ENCODE results near the gene ANO6. TPM values are rescaled to one million over a fixed set of nuclear protein-coding genes. Genes with fewer than 3 reads are reported as not detected.

ANO6 gene
- total RNA-seq, 1 experiment from 2014 or later: 59.3 TPM

GRCh38 chr12:45478931-45479330 lies 263.0 kb downstream of the ANO6 start:
- intact Hi-C loops (cut with micrococcal nuclease; ENCODE audit: unreplicated experiment): no loop called here
- Histone ChIP-seq H3K4me3 (ENCODE audit: low read depth, low read length, poor library complexity, severe bottlenecking) (no peak overlapping the region), H3K27me3 (replicated peaks; ENCODE audit: insufficient read depth, low read depth, low read length, poor library complexity) (no peaks in the 10 kb centered on the region), H3K27ac (ENCODE audit: low read depth, low read length, poor library complexity, severe bottlenecking) (no peak overlapping the region), H3K9me3 (ENCODE audit: low read depth, low read length, poor library complexity, severe bottlenecking) (peaks cover 6% of the 10 kb centered on the region), H3K4me1 (ENCODE audit: insufficient read depth, low read length, poor library complexity, severe bottlenecking) (no peaks in the 10 kb centered on the region), H3K36me3 (ENCODE audit: insufficient read depth, low read length, poor library complexity, severe bottlenecking) (no peaks in the 10 kb centered on the region)
- BruUV-seq (replicated peaks): no TSS peak
- ChIA-PET CTCF (no interaction called here), POLR2A (ENCODE audit: low non-redundant PET) (no interaction called here)
- TF ChIP-seq CTCF (conservative IDR thresholded peaks at IDR 0.05; ENCODE audit: low read depth, low read length): no peak
- no peak for TF ChIP-seq EZH2 (IDR thresholded peaks at IDR 0.05; ENCODE audit: borderline replicate concordance, low read depth, low read length, poor library complexity, severe bottlenecking)
- no peak for DNase-seq (ENCODE audit: low spot score)

- TF ChIP-seq CTCF (conservative IDR thresholded peaks at IDR 0.05; ENCODE audit: low read depth, low read length): no peak
- no peak for TF ChIP-seq EZH2 (IDR thresholded peaks at IDR 0.05; ENCODE audit: borderline replicate concordance, low read depth, low read length, poor library complexity, severe bottlenecking)
- POLR2A ChIA-PET (ENCODE audit: low non-redundant PET): no interaction called here
- BruUV-seq (replicated peaks): no TSS peak
- no peaks in the 10 kb centered on the region for H3K27me3 ChIP-seq (replicated peaks; ENCODE audit: insufficient read depth, low read depth, low read length, poor library complexity)
- intact Hi-C loops (cut with micrococcal nuclease; ENCODE audit: unreplicated experiment): no loop called here
- no peak for DNase-seq (ENCODE audit: low spot score)
- H3K4me1 ChIP-seq (ENCODE audit: insufficient read depth, low read length, poor library complexity, severe bottlenecking): no peaks in the 10 kb centered on the region
- CTCF ChIA-PET: no interaction called here
- H3K4me3 ChIP-seq (ENCODE audit: low read depth, low read length, poor library complexity, severe bottlenecking): no peak overlapping the region
- peaks cover 6% of the 10 kb centered on the region for H3K9me3 ChIP-seq (ENCODE audit: low read depth, low read length, poor library complexity, severe bottlenecking)
- H3K27ac ChIP-seq (ENCODE audit: low read depth, low read length, poor library complexity, severe bottlenecking): no peak overlapping the region
- no peaks in the 10 kb centered on the region for H3K36me3 ChIP-seq (ENCODE audit: insufficient read depth, low read length, poor library complexity, severe bottlenecking)
Observed at GRCh38 chr12:45481746-45482145, 265.9 kb downstream of the ANO6 start.

- no TSS peak for BruUV-seq (replicated peaks)
Observed at GRCh38 chr12:45483571-45483970, 267.7 kb downstream of the ANO6 start.

More at GRCh38 chr12:45483571-45483970, 267.7 kb downstream of the ANO6 start:
- Histone ChIP-seq H3K4me1 (ENCODE audit: insufficient read depth, low read length, poor library complexity, severe bottlenecking) (no peaks in the 10 kb centered on the region), H3K36me3 (ENCODE audit: insufficient read depth, low read length, poor library complexity, severe bottlenecking) (no peaks in the 10 kb centered on the region), H3K27me3 (replicated peaks; ENCODE audit: insufficient read depth, low read depth, low read length, poor library complexity) (no peaks in the 10 kb centered on the region), H3K27ac (ENCODE audit: low read depth, low read length, poor library complexity, severe bottlenecking) (no peak overlapping the region), H3K4me3 (ENCODE audit: low read depth, low read length, poor library complexity, severe bottlenecking) (no peak overlapping the region), H3K9me3 (ENCODE audit: low read depth, low read length, poor library complexity, severe bottlenecking) (peaks cover 6% of the 10 kb centered on the region)
- ChIA-PET POLR2A (ENCODE audit: low non-redundant PET) (no interaction called here), CTCF (no interaction called here)
- intact Hi-C loops (cut with micrococcal nuclease; ENCODE audit: unreplicated experiment): no loop called here
- TF ChIP-seq CTCF (conservative IDR thresholded peaks at IDR 0.05; ENCODE audit: low read depth, low read length): no peak
- TF ChIP-seq EZH2 (IDR thresholded peaks at IDR 0.05; ENCODE audit: borderline replicate concordance, low read depth, low read length, poor library complexity, severe bottlenecking): no peak
- DNase-seq (ENCODE audit: low spot score): no peak

Other genes with a start within 250 kb of the ANO6 start
- 0.13 and 0.37 TPM in 2 replicates for gene DBX2, start 165.0 kb upstream of the ANO6 start, total RNA-seq (2021)